Peyer's patch (tissue), 4 donors: ENCODE data around the gene THBS1.

Experiments
- POLR2A ChIP-seq, 2 donors: fragments of 450-650 bp; IDR thresholded peaks; one replicate each; pipeline ENCODE4 v1.5.1; 2017; ENCODE audit warnings: antibody characterized with exemption in 2 of 2, mild to moderate bottlenecking in 2 of 2, moderate library complexity in 2 of 2
- TF ChIP-seq, protein P1 (sequence below), 6 experiments: fragments of 450-650 bp in 4 of 6; fragments of 200-600 bp in 2 of 6; sonication (generic) in 1 of 6; IDR thresholded peaks; one replicate each; pipeline ENCODE4 v1.5.1; 2017 to 2019; ENCODE audit warnings: antibody characterized with exemption in 6 of 6, mild to moderate bottlenecking in 3 of 6, moderate library complexity in 1 of 6

GRCh38 chr15:39586387-39587095 is 5.7 kb downstream of the THBS1 start:
- TF ChIP-seq, protein P1, sequence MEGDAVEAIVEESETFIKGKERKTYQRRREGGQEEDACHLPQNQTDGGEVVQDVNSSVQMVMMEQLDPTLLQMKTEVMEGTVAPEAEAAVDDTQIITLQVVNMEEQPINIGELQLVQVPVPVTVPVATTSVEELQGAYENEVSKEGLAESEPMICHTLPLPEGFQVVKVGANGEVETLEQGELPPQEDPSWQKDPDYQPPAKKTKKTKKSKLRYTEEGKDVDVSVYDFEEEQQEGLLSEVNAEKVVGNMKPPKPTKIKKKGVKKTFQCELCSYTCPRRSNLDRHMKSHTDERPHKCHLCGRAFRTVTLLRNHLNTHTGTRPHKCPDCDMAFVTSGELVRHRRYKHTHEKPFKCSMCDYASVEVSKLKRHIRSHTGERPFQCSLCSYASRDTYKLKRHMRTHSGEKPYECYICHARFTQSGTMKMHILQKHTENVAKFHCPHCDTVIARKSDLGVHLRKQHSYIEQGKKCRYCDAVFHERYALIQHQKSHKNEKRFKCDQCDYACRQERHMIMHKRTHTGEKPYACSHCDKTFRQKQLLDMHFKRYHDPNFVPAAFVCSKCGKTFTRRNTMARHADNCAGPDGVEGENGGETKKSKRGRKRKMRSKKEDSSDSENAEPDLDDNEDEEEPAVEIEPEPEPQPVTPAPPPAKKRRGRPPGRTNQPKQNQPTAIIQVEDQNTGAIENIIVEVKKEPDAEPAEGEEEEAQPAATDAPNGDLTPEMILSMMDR (IDR thresholded peaks at IDR 0.05): no peak
- TF ChIP-seq POLR2A (IDR thresholded peaks at IDR 0.05): no peak
